HG03097 (cell line): Measurements from ENCODE around the gene NR3C2.

ENCODE experiments used
- ATAC-seq: cut with Tn5 transposase; IDR thresholded peaks from one replicate; pipeline ENCODE4 v1.9.1; 2021; ENCODE audit not compliant: unreplicated experiment, low FRiP score

The NR3C2 gene

GRCh38 chr4:148373093-148373492 lies 69.1 kb downstream of the NR3C2 start:
- ATAC-seq = no peak

GRCh38 chr4:148369919-148370318 lies 72.3 kb downstream of the NR3C2 start:
- no peak for ATAC-seq

GRCh38 chr4:148367756-148368155 lies 74.5 kb downstream of the NR3C2 start:
- no peak for ATAC-seq

- ATAC-seq = no peak
Measured at GRCh38 chr4:148366251-148366650, 76.0 kb downstream of the NR3C2 start.

- ATAC-seq = no peak
Measured at GRCh38 chr4:148364525-148364924, 77.7 kb downstream of the NR3C2 start.

GRCh38 chr4:148359769-148360168 lies 82.4 kb downstream of the NR3C2 start:
- ATAC-seq = no peak

- ATAC-seq = no peak
Measured at GRCh38 chr4:148355442-148356123, 86.6 kb downstream of the NR3C2 start.

- no peak for ATAC-seq
Measured at GRCh38 chr4:148354186-148354585, 88.0 kb downstream of the NR3C2 start.

GRCh38 chr4:148353571-148353970 lies 88.6 kb downstream of the NR3C2 start:
- no peak for ATAC-seq

GRCh38 chr4:148349153-148349552 lies 93.1 kb downstream of the NR3C2 start:
- ATAC-seq = no peak

GRCh38 chr4:148346657-148347056 lies 95.6 kb downstream of the NR3C2 start:
- ATAC-seq = no peak

- ATAC-seq = no peak
Measured at GRCh38 chr4:148345509-148345908, 96.7 kb downstream of the NR3C2 start.

- no peak for ATAC-seq
Measured at GRCh38 chr4:148344941-148345340, 97.3 kb downstream of the NR3C2 start.

GRCh38 chr4:148344352-148344751 lies 97.9 kb downstream of the NR3C2 start:
- ATAC-seq = no peak

- ATAC-seq = no peak
Measured at GRCh38 chr4:148341980-148342800, 100.0 kb downstream of the NR3C2 start.

GRCh38 chr4:148335133-148335532 lies 107.1 kb downstream of the NR3C2 start:
- no peak for ATAC-seq

- no peak for ATAC-seq
Measured at GRCh38 chr4:148333265-148333664, 108.9 kb downstream of the NR3C2 start.

GRCh38 chr4:148332486-148332885 lies 109.7 kb downstream of the NR3C2 start:
- no peak for ATAC-seq

- ATAC-seq = no peak
Measured at GRCh38 chr4:148330724-148331123, 111.5 kb downstream of the NR3C2 start.

GRCh38 chr4:148330161-148330560 lies 112.1 kb downstream of the NR3C2 start:
- ATAC-seq = no peak

GRCh38 chr4:148329751-148330150 lies 112.5 kb downstream of the NR3C2 start:
- ATAC-seq = no peak

- no peak for ATAC-seq
Measured at GRCh38 chr4:148327683-148328082, 114.5 kb downstream of the NR3C2 start.
